Lung (tissue), 12 donors: ENCODE results near the gene IFNB1. TPM values are rescaled to one million over a fixed set of nuclear protein-coding genes. Genes with fewer than 3 reads are reported as not detected.

ENCODE experiments used
- ATAC-seq: fragments of 200-7000 bp; cut with Tn5 transposase; one replicate; pipeline ENCODE4 v1.9.1; 2020; ENCODE audit warnings: moderate number of reproducible peaks; ENCODE audit not compliant: insufficient read depth, low FRiP score
- DNase-seq, 3 donors: peaks; one replicate each; pipeline ENCODE4 v3.0.0-alpha.2; 2013 to 2017
- H3K27ac ChIP-seq, 2 donors: one replicate each; pipeline ENCODE4 v1.5.1; 2013; ENCODE audit warnings: mild to moderate bottlenecking in 2 of 2, moderate library complexity in 2 of 2, control low read depth in 1 of 2, inconsistent platforms in 1 of 2, low read depth in 1 of 2, low read length in 1 of 2
- H3K27me3 ChIP-seq, 3 donors: one replicate each; pipeline ENCODE4 v1.5.1; 2013; ENCODE audit warnings: low read length in 2 of 3; ENCODE audit not compliant: control insufficient read depth in 3 of 3, insufficient read depth in 3 of 3
- H3K36me3 ChIP-seq, 4 donors: one replicate each; pipeline ENCODE4 v1.5.1; 2013; ENCODE audit warnings: low read length in 4 of 4, mild to moderate bottlenecking in 1 of 4, moderate library complexity in 1 of 4; ENCODE audit not compliant: control insufficient read depth in 4 of 4, insufficient read depth in 4 of 4
- H3K4me1 ChIP-seq, 5 donors: one replicate each; pipeline ENCODE4 v1.5.1; 2013; ENCODE audit warnings: low read length in 5 of 5, mild to moderate bottlenecking in 2 of 5, moderate library complexity in 1 of 5; ENCODE audit not compliant: control insufficient read depth in 5 of 5, insufficient read depth in 5 of 5
- H3K4me3 ChIP-seq: one replicate; pipeline ENCODE4 v1.5.1; 2013; ENCODE audit warnings: mild to moderate bottlenecking, control low read depth, moderate library complexity
- H3K9ac ChIP-seq, 2 donors: one replicate each; pipeline ENCODE4 v1.5.1; 2013; ENCODE audit warnings: low read length in 2 of 2, control low read depth in 1 of 2; ENCODE audit not compliant: insufficient read depth in 1 of 2
- H3K9me3 ChIP-seq, 4 donors: one replicate each; pipeline ENCODE4 v1.5.1; 2013; ENCODE audit warnings: low read length in 3 of 4, mild to moderate bottlenecking in 1 of 4, moderate library complexity in 1 of 4; ENCODE audit not compliant: control insufficient read depth in 4 of 4, insufficient read depth in 3 of 4
- WGBS, 2 donors: extraction: QIAGEN DNeasy Blood & Tissue Kit; methylation state at CpG; one replicate each; pipeline ENCODE4 v1.1.7; 2013; 5-methylcytosine and 5-hydroxymethylcytosine counted together
- polyA plus RNA-seq, 2 donors: library from polyadenylated mRNA; stranded (reverse); fragments of 200-250 nt; gene quantifications; one replicate each; pipeline ENCODE4 v1.2.1, GENCODE V29; 2013
- total RNA-seq, 2 donors: library from RNA; depleted of rRNA in 1 of 2; stranded (reverse); fragments of >200 nt in 1 of 2; gene quantifications; one replicate each; pipeline ENCODE4 v1.2.1, GENCODE V29; 2014 to 2021
- TF ChIP-seq, protein P1 (sequence below): IDR thresholded peaks from 2 replicates; pipeline ENCODE4 v1.5.1; 2012; ENCODE audit warnings: mild to moderate bottlenecking; ENCODE audit errors: control extremely low read depth, extremely low read depth
- donor health status: control.
- donor health status: control.
- donor health status: Bipolar disorder and iron deficiency.
- donor health status: healthy.
- donor health status: DM: yes; HTN: yes; CAD: no.

The IFNB1 gene
- total and polyA plus RNA-seq, 4 donors, result 0.05 TPM; not detected in 3

DNA sequence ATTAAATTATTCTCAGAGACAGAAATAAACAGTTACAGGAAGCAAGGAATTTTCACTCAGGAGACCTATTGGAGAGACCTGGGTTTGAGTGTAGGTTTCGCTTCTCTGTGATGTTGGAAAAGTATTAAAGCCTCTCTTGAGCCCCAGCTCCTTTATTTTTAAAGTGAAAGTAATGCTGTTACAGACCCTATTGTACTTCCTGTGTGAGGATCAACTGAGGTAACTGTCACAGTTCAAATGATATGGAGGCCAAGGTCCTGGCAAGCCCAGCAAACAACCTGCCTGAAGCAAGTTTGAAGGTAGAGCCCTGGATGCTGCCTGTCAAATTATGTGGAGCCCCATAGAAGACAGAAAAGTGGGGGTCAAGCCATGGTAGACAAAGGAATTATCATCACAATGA, 38.4 kb downstream of the IFNB1 start:
- ATAC-seq (no peak), DNase-seq (no peak)
- Histone ChIP-seq H3K4me1 (no peaks in the 10 kb centered on the region), H3K27ac (no peak overlapping the region), H3K4me3 (no peak overlapping the region), H3K27me3 (no peaks in the 10 kb centered on the region), H3K9ac (no peak overlapping the region), H3K36me3 (no peaks in the 10 kb centered on the region), H3K9me3 (no peaks in the 10 kb centered on the region)
- TF ChIP-seq, protein P1, sequence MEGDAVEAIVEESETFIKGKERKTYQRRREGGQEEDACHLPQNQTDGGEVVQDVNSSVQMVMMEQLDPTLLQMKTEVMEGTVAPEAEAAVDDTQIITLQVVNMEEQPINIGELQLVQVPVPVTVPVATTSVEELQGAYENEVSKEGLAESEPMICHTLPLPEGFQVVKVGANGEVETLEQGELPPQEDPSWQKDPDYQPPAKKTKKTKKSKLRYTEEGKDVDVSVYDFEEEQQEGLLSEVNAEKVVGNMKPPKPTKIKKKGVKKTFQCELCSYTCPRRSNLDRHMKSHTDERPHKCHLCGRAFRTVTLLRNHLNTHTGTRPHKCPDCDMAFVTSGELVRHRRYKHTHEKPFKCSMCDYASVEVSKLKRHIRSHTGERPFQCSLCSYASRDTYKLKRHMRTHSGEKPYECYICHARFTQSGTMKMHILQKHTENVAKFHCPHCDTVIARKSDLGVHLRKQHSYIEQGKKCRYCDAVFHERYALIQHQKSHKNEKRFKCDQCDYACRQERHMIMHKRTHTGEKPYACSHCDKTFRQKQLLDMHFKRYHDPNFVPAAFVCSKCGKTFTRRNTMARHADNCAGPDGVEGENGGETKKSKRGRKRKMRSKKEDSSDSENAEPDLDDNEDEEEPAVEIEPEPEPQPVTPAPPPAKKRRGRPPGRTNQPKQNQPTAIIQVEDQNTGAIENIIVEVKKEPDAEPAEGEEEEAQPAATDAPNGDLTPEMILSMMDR, result no peak
- 96% methylated on average over 1 of the region's 1 CpG for WGBS, 2 donors

DNA sequence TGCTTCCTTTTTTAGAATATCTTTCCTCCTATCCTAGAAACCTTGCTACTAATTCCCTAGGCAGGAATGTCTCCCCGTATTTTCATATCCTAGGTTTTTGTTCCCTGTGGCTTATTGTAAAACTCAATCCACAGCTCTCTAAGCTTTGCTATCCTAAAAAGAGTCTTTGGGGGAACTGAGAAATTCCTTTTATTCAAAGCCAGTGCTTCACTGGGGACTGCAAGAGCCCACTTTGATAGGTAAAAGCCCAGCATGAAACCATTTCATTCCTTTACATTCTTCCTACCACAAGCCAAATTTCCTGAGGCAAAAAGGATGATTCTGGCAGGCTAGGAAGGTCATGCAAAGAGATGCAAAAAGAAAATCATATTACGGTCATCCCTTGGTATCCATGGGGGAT, 40.5 kb downstream of the IFNB1 start:
- H3K27ac ChIP-seq, result no peak overlapping the region
- no peak for ATAC-seq
- no peak for DNase-seq
- TF ChIP-seq, protein P1, result no peak
- no peaks in the 10 kb centered on the region for H3K36me3 ChIP-seq
- no peaks in the 10 kb centered on the region for H3K27me3 ChIP-seq
- no peaks in the 10 kb centered on the region for H3K4me1 ChIP-seq
- 98% methylated on average over 2 of the region's 2 CpGs for WGBS, 2 donors
- no peak overlapping the region for H3K9ac ChIP-seq
- H3K9me3 ChIP-seq, result no peaks in the 10 kb centered on the region
- H3K4me3 ChIP-seq, result no peak overlapping the region

DNA sequence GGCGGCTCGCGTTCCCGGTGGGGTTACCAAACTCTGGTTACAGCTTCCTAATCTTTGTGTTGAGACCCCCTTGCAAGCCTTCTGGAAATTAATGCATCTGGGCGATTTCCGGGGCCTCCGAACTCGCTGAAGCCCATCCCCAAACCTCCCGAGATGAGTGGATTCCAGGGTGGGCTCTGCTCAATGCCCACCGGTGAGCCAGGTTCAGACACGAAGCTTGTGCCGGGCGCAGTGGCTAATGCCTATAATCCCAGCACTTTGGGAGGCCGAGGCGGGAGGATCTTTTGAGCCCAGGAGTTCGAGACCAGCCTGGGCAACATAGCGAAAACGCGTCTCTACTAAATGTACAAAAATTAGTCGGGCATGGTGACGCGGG, 45.9 kb downstream of the IFNB1 start:
- H3K27me3 ChIP-seq, result no peaks in the 10 kb centered on the region
- DNase-seq, result no peak
- TF ChIP-seq, protein P1, result no peak
- H3K4me3 ChIP-seq, result peak overlapping the region; percentile 5
- ATAC-seq, result no peak
- H3K9ac ChIP-seq, result peak overlapping the region; percentile 7 to 14
- H3K4me1 ChIP-seq, result peaks cover 0 to 8% (median 0%) of the 10 kb centered on the region in 5 donors
- no peaks in the 10 kb centered on the region for H3K36me3 ChIP-seq
- 67 to 70% methylated on average over 22 of the region's 22 CpGs for WGBS, 2 donors
- H3K27ac ChIP-seq, result peak overlapping the region in 1 of 2 donors; percentile 84
- H3K9me3 ChIP-seq, result no peaks in the 10 kb centered on the region

DNA sequence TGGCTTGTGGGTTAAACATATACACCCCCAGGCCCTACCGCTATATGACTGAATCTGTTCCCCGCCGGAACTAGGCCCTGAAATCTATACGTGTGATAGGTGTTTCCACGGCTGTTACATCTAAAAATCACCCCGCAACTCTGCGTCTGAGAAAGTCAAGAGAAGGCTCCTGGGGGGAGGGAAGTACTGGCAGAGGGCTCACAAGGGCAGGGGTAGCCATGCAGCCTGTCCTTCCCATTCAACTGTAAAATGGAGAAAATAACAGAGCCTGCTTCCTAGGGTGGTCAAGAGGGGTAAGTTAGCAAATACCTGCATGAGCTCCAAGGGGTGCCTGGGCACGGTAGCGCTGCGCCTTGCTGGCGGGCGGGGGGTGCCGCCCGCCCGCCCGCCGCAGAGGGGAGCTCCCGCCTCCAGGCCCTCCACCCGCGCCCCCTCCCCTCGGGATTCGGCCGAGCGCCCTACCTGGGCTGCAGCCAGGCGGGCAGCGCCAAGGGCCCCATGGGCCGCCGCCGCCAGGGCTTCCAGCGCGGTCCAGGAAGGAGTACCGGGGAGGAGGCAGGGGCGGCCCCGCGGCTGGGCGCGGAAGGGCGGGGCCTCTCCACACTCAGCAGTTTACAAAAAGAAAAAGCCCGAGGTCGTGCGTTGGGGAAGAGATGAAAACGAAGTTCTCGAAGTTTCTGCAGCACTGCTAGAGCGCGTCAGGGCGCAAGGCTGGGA, 46.5 kb downstream of the IFNB1 start, which contains the start of gene HACD4:
TSS of gene HACD4 (minus strand) at position 550 of the 717 bp plus-strand sequence. CDS start at position 500, 50 bp downstream.
- H3K9me3 ChIP-seq, result no peaks in the 10 kb centered on the region
- peak; percentile 61 to 78 (median 62) for DNase-seq
- H3K27ac ChIP-seq, result peak within 1 kb of the TSS in 1 of 2 donors; percentile 84
- H3K36me3 ChIP-seq, result no peaks in the 10 kb centered on the region
- ATAC-seq, result peak; percentile 90
- peak within 1 kb of the TSS; percentile 5 for H3K4me3 ChIP-seq
- no peaks in the 10 kb centered on the region for H3K27me3 ChIP-seq
- WGBS, 2 donors, result 2 to 6% methylated on average over 31 to 46 of the region's 46 CpGs
- H3K9ac ChIP-seq, result peak within 1 kb of the TSS; percentile 8 to 87
- TF ChIP-seq, protein P1, result no peak
- peaks cover 0 to 8% (median 0%) of the 10 kb centered on the region in 5 donors for H3K4me1 ChIP-seq
